HG03439 (cell line): ENCODE measurements around the gene AGBL3.
A peak's percentile ranks its signal among the peaks of the same experiment; 100 is the strongest.

Experiments
- ATAC-seq: cut with Tn5 transposase; IDR thresholded peaks from one replicate; pipeline ENCODE4 v1.9.1; 2021; ENCODE audit warnings: mild to moderate bottlenecking, moderate library complexity; ENCODE audit not compliant: unreplicated experiment

AGBL3 gene

GRCh38 chr7:135143885-135144668 lies 157.8 kb downstream of the AGBL3 start:
- ATAC-seq, result no peak

GRCh38 chr7:135147341-135147898 lies 161.1 kb downstream of the AGBL3 start:
- peak; percentile 24 for ATAC-seq

- ATAC-seq, result peak; percentile 81
Observed at GRCh38 chr7:135147899-135148721, 161.8 kb downstream of the AGBL3 start, which contains the start of gene TMEM140. TSS of gene TMEM140 (plus strand) at chr7:135148072. CDS start at chr7:135164442, 16,370 bp downstream.

DNA sequence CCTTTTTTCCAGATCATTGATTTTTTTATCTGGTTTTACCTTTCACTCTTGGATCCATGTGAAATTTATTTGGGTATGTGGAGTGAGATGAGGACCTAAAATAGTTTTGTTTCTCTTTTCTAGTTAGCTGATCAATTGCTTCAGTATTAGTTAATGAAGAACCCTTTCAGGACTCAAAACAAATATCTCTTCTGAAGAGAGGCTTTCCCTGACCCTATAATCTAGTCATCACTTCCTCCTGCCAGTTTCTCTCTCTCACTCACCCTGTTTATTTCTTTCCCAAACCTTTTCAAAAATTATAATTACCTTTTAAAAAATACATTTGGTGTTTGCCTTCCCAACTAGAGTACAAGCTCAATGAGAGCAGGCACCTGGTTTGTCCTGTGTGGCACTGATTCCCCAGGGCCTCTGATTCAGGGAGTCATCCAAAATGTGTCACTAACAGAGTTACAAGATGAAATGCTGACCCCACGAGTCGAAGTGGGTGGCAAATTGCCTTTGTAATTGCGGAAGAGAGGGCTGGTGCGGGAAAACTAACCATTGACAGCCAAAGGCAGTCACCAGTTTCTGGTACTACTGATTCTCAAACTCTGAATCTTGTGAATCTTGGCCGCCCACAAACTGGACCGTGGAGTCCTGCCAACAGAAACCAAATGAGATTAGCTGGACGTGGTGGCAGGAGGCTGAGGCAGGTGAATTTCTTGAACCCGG lies 163.9 kb downstream of the AGBL3 start:
- no peak for ATAC-seq

GRCh38 chr7:135151132-135151531 lies 164.8 kb downstream of the AGBL3 start:
- no peak for ATAC-seq

GRCh38 chr7:135151533-135151932 lies 165.2 kb downstream of the AGBL3 start:
- no peak for ATAC-seq

DNA sequence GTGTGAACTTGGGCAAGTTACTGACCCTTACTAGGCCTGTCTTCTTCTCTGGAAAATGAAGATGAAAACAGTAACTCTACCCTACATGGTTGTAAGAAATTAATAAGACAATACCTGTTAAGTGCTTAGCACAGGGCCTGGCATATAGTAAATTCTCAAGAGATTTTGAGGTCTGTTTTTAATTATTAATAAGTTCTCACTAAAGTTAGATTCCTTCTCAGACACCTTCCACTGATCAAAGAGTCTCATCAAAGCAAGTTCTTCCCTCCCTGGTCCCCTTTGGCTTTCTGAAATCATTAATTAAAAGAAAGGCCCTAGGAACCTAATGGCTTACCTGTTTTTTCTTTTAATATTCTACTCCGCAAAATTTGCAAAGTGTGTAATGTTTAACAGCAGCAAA lies 166.1 kb downstream of the AGBL3 start:
- no peak for ATAC-seq

DNA sequence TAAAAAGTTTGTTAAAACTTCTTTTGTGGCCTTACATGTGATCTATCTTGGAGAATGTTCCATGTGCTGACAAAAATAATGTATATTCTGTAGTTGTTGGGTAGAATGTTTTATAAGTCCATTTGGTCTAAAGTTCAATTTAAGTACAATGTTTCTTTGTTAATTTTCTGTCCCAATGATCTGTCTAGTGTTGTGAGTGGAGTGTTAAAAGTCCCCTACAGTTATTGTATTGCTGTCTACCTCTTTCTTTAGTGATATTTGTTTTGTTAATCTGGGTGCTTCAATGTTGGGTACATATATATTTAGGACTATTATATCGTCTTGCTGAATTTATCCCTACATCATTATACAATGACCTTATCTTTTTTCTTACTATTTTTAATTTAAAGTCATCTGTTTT lies 168.4 kb downstream of the AGBL3 start:
- no peak for ATAC-seq

DNA sequence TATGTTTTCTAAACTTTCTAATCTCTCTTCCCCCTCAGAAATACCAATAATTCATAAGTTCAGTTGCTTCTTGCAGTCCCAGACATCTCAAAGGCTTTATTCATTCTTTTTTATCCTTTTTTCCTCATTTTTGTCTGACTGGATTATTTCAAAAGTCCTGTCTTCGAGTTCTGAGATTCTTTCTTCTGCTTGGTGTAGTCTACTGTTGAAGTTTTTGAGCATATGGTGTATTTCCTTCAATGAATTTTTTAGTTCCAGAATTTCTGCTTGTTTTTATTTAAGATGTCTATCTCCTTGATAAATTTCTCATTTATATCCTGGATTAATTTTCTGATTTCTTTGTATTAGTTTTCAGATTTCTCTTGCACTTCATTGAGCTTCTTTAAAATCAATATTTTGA lies 170.0 kb downstream of the AGBL3 start:
- ATAC-seq, result no peak

DNA sequence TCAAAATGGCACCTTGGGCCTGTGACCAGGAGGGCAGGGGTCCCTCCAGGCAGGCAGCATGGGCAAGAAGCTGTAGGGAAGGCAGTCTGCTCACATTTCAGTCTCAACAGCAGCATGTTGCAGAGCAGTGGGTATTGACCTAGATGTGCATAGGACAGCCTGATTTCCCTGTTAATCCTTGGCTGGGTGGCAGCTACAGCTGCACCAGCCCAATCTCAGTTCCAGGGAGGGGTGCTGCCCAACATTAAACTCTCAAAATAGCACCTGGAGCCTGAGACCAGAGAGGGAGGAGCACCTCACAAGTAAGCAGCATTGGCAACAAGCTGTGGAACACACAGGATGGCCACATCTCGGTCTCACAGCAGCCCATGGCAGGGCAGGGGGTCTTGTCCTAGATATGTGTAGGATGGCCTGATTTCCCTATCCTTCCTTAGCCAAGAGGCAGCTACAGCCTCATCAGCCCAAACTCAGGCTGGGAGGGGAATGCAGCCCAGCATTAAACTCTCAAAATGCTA lies 171.9 kb downstream of the AGBL3 start:
- ATAC-seq, result no peak

- no peak for ATAC-seq
Observed at GRCh38 chr7:135158874-135159273, 172.6 kb downstream of the AGBL3 start.

GRCh38 chr7:135159359-135160085 lies 173.2 kb downstream of the AGBL3 start:
- no peak for ATAC-seq

DNA sequence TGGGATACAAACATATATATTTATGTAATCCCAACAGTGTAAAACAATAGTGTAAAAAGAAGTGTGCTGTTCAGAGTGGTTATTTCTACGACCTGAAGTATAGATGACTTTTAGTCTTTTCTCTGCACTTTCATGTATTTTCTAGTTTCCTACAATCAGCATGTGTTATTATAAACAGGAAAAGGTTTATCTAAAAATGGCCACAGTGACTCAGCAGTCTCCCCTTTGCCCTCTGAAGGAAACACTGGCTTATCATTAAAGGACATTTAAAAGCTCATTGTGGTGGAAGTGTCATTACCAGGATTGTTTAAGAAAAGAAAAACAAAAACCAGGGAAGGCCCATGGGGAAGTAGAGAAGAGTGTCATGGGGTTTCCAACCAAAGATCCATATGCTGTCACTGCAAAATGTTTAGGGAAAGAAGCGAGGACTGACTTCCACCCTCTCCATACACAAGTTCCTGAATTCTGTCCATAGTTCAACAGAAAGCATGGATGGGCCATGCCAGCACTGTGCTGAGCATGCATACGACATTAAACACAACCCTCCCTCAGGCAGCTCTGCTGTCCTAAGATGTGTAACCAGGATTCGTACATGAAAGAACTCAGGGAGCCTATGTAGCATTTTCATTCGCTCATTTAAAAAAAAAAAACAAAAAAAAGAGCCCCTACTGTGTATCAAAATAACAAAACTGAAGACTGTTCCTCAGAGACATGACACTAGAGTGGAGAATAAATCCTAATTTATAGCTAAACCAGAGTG lies 174.0 kb downstream of the AGBL3 start:
- ATAC-seq, result no peak

DNA sequence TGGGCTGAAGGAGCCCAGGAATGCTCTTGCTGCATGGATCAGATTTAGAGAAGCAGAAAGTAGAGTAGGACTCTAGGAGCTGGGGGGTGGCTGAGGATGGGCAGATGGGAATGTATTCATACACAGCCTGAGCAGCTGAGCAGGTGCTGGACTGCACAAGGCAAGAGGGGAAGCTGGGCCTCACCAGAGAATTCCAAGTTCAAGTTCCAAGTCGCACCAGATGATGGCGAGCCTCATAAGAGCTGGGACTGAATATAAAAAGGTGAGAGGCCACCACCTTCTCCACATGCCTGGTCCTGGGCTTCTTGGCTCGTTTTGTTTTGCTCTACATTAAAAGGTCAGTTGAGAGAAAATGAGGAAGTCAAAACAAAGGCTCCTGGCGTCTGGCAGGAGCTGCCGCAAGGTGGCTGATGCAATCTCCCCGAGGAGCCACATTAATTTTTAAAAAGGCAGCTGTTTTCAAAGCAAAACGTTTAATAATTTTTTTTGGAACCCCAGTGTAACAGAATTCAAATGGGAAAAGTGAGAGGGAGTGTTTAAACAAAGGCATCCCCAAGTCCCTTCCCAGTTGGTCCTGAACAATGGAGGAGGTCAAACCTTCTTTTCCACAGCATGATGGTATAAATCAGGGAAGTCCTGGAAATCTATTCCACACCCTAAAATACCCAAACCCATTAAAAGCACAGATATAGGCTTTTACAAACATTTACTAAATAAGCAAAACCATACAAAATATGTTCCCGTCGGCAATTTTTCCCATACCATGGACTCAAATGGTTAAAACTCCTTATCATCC lies 174.7 kb downstream of the AGBL3 start:
- ATAC-seq, result no peak

DNA sequence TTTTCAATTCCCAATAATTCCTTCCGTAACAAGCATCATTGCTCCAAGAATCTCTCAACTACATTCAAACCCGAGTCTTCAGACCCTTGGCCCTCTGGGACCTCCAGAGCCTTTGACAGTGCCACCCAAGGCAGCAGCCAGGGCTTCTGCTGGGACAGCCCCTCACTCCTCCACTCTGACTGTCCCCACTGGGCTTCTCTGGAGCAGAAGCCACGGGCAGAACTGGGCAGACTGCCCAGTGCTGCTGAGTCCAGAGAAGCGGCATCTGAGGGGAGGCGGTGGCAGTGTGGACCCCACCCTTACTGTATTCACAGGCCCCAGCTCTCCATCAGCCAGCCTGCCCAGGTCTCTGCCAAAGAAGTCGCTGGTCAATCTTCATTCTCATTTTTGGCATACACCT lies 175.4 kb downstream of the AGBL3 start:
- no peak for ATAC-seq

DNA sequence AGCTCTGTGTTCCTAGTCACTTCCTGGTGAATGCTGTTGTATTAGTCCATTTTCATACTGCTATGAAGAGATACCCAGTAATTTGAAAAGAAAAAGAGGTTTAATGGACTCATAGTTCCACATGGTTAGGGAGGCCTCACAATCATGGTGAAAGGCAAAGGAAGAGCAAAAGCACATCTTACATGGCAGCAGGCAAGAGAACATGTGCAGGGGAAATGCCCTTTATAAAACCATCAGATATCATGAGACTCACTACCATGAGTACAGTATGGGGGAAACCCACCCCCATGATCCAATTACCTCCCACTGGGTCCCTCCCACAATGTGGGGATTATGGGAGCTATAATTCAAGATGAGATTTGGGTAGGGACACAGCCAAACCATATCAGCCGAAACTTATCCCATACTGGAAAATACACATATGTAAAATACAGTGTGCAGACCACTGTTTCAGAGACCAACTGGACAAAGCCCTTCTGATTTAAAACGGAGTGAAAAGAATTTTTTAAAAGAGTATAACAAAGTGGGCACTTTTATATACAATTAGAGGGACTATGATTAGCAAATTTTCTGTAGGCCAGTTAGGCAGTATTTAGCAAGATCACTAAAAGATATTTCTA lies 176.2 kb downstream of the AGBL3 start:
- ATAC-seq, result no peak

GRCh38 chr7:135164357-135165061 lies 178.2 kb downstream of the AGBL3 start:
- ATAC-seq, result no peak

DNA sequence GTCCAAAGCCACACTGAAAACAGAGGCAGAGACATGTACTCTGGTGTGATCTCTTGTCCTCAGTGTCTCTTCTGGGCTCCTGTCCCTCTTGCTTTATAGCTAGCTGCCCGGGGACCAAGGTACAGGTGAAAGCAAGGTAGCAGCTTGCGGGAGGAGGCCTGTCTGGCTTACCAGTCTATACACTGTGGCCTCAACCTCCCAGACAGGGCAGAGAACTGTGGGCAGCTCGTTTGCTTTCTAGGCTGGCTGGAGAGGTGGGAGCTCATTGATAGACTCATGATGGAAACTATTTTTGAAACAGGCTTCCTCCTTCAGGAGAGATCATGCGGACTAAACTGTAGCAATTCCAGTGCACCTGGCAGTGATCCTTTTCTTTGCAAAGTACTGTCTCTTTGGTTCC lies 179.6 kb downstream of the AGBL3 start:
- ATAC-seq, result no peak
